ENCODE results near the gene PBX3. TPM values are rescaled to one million over a fixed set of nuclear protein-coding genes. Genes with fewer than 3 reads are reported as not detected.

PBX3 gene
- total and polyA plus RNA-seq, 9 of the 15 experiments (the other 6 are each of a cell fraction or from before 2014, with no cell fraction given), result 0.14 to 5.8 (median 0.92) TPM

- BruUV-seq (replicated peaks), result no TSS peak
- FAIRE-seq, result no peak
Measured at GRCh38 chr9:125953314-125954019, 206.3 kb downstream of the PBX3 start.

More at GRCh38 chr9:125953314-125954019, 206.3 kb downstream of the PBX3 start:
- Histone ChIP-seq H3K27ac (ENCODE audit: extremely low read depth, low read depth, low read length) (no peak overlapping the region), H3K9ac (ENCODE audit: insufficient read depth in 1 of 2, low read depth in 2 of 2, low read length in 2 of 2) (no peak overlapping the region), H3K4me2 (ENCODE audit: insufficient read depth, low read length) (no peak overlapping the region), H2AFZ (ENCODE audit: low read depth, low read length) (no peak overlapping the region), H3K27me3 (ENCODE audit: control insufficient read depth in 2 of 2, insufficient read depth in 2 of 2, low read length in 2 of 2) (peaks cover 5 to 8% of the 10 kb centered on the region in 2 experiments; a peak in 4 of 5 replicates), H3K79me2 (ENCODE audit: control insufficient read depth, insufficient read depth, low read length) (no peaks in the 10 kb centered on the region), H3K9me3 (replicated peaks; ENCODE audit: control insufficient read depth, insufficient read depth, low read depth, low read length) (no peaks in the 10 kb centered on the region), H3K4me1 (replicated peaks in 1 of 2; ENCODE audit: control insufficient read depth in 2 of 2, insufficient read depth in 2 of 2, low read length in 2 of 2) (no peaks in the 10 kb centered on the region), H4K20me1 (replicated peaks; ENCODE audit: control insufficient read depth, insufficient read depth, low read length) (no peaks in the 10 kb centered on the region), H3K4me3 (no peak overlapping the region), H3K36me3 (ENCODE audit: control insufficient read depth, insufficient read depth, low read length) (no peaks in the 10 kb centered on the region), H3K9me1 (ENCODE audit: control insufficient read depth, insufficient read depth, low read length) (no peaks in the 10 kb centered on the region)
- in situ Hi-C loops (cut with MboI), result no loop called here
- intact Hi-C loops (cut with micrococcal nuclease), result no loop called here
- ChIA-PET POLR2A (no interaction called here), CTCF (ENCODE audit: low intra/inter-chr PET ratio) (no interaction called here)
- DNase-seq (ENCODE audit: extremely low read depth in 1 of 4, low spot score in 3 of 4) (no peak), ATAC-seq (no peak)
- WGBS (ENCODE audit: insufficient coverage, low coverage, missing lambda C conversion rate), result 3% methylated on average over 12 of the region's 12 CpGs
- TF ChIP-seq CCAR2 (IDR thresholded peaks at IDR 0.05; ENCODE audit: low read depth, low read length) (no peak), SPI1 (IDR thresholded peaks at IDR 0.05; ENCODE audit: borderline replicate concordance, low read depth, low read length) (no peak), TSHZ1 (CRISPR knock-in tag; IDR thresholded peaks at IDR 0.05) (no peak)
